Measurements from ENCODE around the gene TTLL4.

The TTLL4 gene

GRCh38 chr2:218718058-218718457, 7.4 kb downstream of the TTLL4 start:
- DNase-seq, result no peak

- no peak for DNase-seq
Observed at GRCh38 chr2:218719457-218719856, 8.8 kb downstream of the TTLL4 start.

GRCh38 chr2:218720048-218721041, 9.7 kb downstream of the TTLL4 start:
- DNase-seq, result no peak

GRCh38 chr2:218721488-218721887, 10.9 kb downstream of the TTLL4 start:
- DNase-seq, result no peak

- peak; percentile 18 for DNase-seq
Observed at GRCh38 chr2:218721934-218722333, 11.3 kb downstream of the TTLL4 start.

GRCh38 chr2:218722419-218722818, 11.8 kb downstream of the TTLL4 start:
- DNase-seq, result no peak

- DNase-seq, result peak; percentile 75
Observed at GRCh38 chr2:218722876-218723785, 12.5 kb downstream of the TTLL4 start.

- DNase-seq, result no peak
Observed at GRCh38 chr2:218726004-218726574, 15.5 kb downstream of the TTLL4 start.

- DNase-seq, result peak; percentile 62
Observed at GRCh38 chr2:218727502-218728165, 17.0 kb downstream of the TTLL4 start.

GRCh38 chr2:218729640-218730039, 19.0 kb downstream of the TTLL4 start:
- DNase-seq, result no peak

- DNase-seq, result no peak
Observed at GRCh38 chr2:218732052-218732760, 21.6 kb downstream of the TTLL4 start.

GRCh38 chr2:218732761-218733158, 22.1 kb downstream of the TTLL4 start:
- DNase-seq, result no peak

GRCh38 chr2:218733171-218734021, 22.8 kb downstream of the TTLL4 start:
- peak; percentile 76 for DNase-seq

GRCh38 chr2:218734190-218734975, 23.7 kb downstream of the TTLL4 start:
- no peak for DNase-seq

GRCh38 chr2:218736531-218736930, 25.9 kb downstream of the TTLL4 start:
- DNase-seq, result no peak

GRCh38 chr2:218743068-218743467, 32.4 kb downstream of the TTLL4 start:
- DNase-seq, result no peak

- DNase-seq, result no peak
Observed at GRCh38 chr2:218744615-218745014, 34.0 kb downstream of the TTLL4 start.

- peak; percentile 60 for DNase-seq
Observed at GRCh38 chr2:218745160-218745558, 34.5 kb downstream of the TTLL4 start.

GRCh38 chr2:218745559-218746469, 35.2 kb downstream of the TTLL4 start:
- no peak for DNase-seq

Measured in hematopoietic multipotent progenitor cell treated with erythropoietin and hydrocortisone succinate and interleukin-3 and kit ligand, for 4 days (in vitro differentiated cells).